Activated T-cell treated with anti-CD3 and anti-CD28 coated beads, Interleukin-2, amount 50 U/mL, for 24 hours (primary cell): ENCODE results near the gene C1R.

Experiments used
- DNase-seq: peaks from one replicate; pipeline ENCODE4 v3.0.0-alpha.2; 2020
- H3K27ac Mint-ChIP-seq: 2 replicates; pipeline ENCODE4 v1.8.0; 2020; ENCODE audit warnings: mild to moderate bottlenecking, mixed read lengths
- H3K27me3 Mint-ChIP-seq: 2 replicates; pipeline ENCODE4 v1.8.0; 2020; ENCODE audit warnings: mixed read lengths
- H3K36me3 Mint-ChIP-seq: 2 replicates; pipeline ENCODE4 v1.8.0; 2020; ENCODE audit warnings: low read depth, mixed read lengths
- H3K4me1 Mint-ChIP-seq: 2 replicates; pipeline ENCODE4 v1.8.0; 2020; ENCODE audit warnings: low read depth, mixed read lengths
- H3K4me3 Mint-ChIP-seq: 2 replicates; pipeline ENCODE4 v1.8.0; 2020; ENCODE audit warnings: mild to moderate bottlenecking, moderate library complexity, mixed read lengths
- H3K9me3 Mint-ChIP-seq: 2 replicates; pipeline ENCODE4 v1.8.0; 2020; ENCODE audit warnings: mixed read lengths

C1R gene

DNA sequence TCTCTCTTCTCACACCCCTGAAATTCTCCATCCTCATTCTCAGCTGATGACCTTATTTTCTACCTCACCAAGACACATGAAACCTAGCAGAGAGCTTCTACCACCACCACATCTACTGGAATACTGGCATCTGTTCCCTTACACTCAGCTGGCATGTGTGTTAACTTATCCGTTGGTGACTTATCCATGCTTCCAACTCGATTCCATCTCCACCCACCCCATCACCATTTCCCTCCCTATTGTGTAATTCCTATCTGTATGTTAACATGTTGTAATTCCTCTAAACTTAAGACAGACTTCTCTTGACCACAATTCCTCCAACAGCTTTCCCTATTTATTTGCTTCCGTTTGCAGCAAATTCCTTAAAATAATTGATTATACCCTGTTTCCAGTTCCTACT, 16.3 kb downstream of the C1R start:
- Mint-ChIP-seq H3K9me3 (no peaks in the 10 kb centered on the region), H3K4me3 (no peak overlapping the region), H3K27me3 (peaks cover 3% of the 10 kb centered on the region), H3K36me3 (no peaks in the 10 kb centered on the region), H3K27ac (no peak overlapping the region), H3K4me1 (no peaks in the 10 kb centered on the region)
- no peak for DNase-seq

DNA sequence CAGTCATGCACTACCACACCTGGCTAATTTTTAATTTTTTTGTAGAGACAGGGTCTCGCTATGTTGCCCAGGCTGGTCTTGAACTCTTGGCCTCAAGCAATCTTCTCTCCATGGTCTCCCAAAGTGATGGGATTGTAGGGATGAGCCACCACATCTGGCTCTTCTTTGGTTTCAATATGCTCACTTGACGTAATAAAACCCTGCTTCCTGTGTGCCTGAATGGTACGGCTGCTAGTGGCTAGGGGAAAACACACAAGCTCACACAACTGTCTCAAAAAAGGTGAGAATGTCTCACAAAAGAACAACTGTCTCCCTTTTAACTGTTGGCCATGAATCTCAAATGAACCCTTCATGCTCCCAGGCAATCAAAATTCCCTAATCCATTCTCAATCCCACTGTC, 16.7 kb downstream of the C1R start:
- no peak overlapping the region for H3K4me3 Mint-ChIP-seq
- H3K36me3 Mint-ChIP-seq: no peaks in the 10 kb centered on the region
- H3K27ac Mint-ChIP-seq: no peak overlapping the region
- no peaks in the 10 kb centered on the region for H3K9me3 Mint-ChIP-seq
- H3K27me3 Mint-ChIP-seq: peaks cover 3% of the 10 kb centered on the region
- DNase-seq: no peak
- H3K4me1 Mint-ChIP-seq: no peaks in the 10 kb centered on the region

DNA sequence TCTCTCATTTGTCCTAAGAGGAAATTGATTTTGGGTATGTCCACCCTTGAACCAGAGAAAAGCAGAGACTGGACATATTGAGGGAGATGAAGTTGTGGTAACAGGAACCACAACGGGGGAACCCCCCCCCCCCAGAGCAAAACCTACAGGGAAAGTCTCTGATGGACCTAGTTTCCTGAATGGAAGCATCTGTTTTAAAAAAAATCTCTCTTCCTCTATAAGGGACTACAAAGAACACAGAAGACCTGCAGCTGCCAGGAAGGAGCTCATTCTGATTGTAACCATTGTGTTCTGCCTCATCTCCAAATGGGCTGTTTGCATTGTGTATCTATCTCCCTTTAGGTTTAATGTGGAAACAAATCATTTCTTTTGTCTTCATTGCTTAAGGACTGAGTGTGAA, 18.3 kb downstream of the C1R start:
- DNase-seq: no peak
- Mint-ChIP-seq H3K27me3 (peaks cover 3% of the 10 kb centered on the region), H3K4me1 (no peaks in the 10 kb centered on the region), H3K4me3 (no peak overlapping the region), H3K36me3 (no peaks in the 10 kb centered on the region), H3K9me3 (no peaks in the 10 kb centered on the region), H3K27ac (no peak overlapping the region)

DNA sequence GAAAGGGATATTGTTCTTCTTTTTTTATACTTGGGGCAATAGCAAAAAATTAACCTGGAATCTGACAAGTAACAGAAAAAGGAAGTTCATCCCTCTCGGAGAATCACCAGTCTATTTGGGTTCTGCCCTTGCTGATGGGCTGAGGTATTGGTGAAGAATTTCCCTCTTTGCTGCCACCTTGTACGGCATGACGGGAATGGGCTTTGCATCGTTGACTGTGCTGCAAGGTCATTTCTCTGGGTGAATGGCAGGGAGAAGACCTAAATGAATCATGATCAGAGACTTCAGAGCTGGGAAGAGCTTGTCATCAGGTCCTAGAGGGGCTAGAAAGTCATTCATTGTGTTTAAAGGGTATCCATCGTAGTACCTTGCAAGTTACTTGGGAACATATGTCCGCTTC, 19.7 kb downstream of the C1R start:
- Mint-ChIP-seq H3K9me3 (no peaks in the 10 kb centered on the region), H3K27ac (no peak overlapping the region), H3K27me3 (peaks cover 3% of the 10 kb centered on the region), H3K4me1 (no peaks in the 10 kb centered on the region), H3K4me3 (no peak overlapping the region), H3K36me3 (no peaks in the 10 kb centered on the region)
- no peak for DNase-seq

DNA sequence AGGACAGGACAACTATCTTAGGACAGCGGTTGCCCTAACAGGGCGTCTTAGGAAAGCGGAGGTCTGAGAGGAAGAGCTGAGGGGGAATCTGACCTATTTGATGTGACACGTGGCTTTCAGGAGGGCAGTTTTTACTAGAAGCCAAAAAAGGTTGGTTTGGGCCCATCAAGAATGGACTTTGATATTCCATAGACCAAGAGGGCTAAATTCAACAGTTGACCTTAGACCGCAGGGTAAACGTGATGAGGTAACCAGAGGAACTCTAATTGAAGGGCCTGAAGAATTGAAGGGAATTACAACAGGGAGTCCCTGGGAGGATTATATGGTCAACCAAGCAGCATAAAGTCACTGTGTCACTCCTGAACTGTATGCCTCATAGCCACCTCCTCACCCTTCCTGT, 20.2 kb downstream of the C1R start:
- no peak overlapping the region for H3K4me3 Mint-ChIP-seq
- H3K4me1 Mint-ChIP-seq: no peaks in the 10 kb centered on the region
- H3K9me3 Mint-ChIP-seq: no peaks in the 10 kb centered on the region
- no peak for DNase-seq
- peaks cover 3% of the 10 kb centered on the region for H3K27me3 Mint-ChIP-seq
- no peak overlapping the region for H3K27ac Mint-ChIP-seq
- H3K36me3 Mint-ChIP-seq: no peaks in the 10 kb centered on the region

DNA sequence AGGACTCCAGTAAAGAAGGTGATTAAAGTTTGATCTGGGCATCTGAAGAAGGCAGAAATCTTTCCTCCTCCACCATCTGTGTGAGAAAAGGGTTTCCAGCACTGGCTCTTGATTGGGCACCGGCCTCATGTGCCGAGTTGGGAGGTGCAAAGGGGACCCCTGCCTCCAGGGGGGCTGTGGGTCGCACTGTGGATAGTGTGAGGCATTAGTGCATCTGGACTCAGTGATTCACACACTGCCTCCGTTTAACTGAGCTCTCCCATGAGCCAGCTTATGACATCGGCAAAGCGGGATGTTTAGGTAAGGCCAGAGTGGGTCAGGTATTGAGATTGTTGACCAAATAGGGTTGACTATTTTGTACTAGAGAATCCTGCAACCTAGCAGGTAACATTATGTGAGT, 22.9 kb downstream of the C1R start:
- H3K27ac Mint-ChIP-seq: no peak overlapping the region
- no peak for DNase-seq
- H3K27me3 Mint-ChIP-seq: peaks cover 3% of the 10 kb centered on the region
- no peaks in the 10 kb centered on the region for H3K9me3 Mint-ChIP-seq
- no peak overlapping the region for H3K4me3 Mint-ChIP-seq
- no peaks in the 10 kb centered on the region for H3K36me3 Mint-ChIP-seq
- no peaks in the 10 kb centered on the region for H3K4me1 Mint-ChIP-seq

DNA sequence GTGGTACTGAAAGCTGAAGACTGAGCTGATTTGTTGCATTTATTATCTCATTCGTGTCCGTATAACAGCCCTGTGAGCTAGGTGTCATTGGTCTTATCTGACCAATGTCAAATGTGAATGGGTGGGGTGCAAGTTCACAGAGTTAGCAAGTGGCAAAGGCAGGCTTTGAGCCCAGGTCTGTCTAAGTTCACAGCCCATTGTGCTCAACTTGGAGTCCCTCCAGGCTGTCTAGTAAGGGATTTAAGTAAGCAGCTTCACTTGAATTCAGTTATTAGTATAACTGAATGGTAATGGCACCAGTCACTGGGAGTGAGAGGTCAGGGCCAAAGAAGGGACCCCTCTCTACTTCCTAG, 23.3 kb downstream of the C1R start:
- no peak overlapping the region for H3K4me3 Mint-ChIP-seq
- H3K27ac Mint-ChIP-seq: no peak overlapping the region
- no peak for DNase-seq
- no peaks in the 10 kb centered on the region for H3K36me3 Mint-ChIP-seq
- H3K27me3 Mint-ChIP-seq: peaks cover 3% of the 10 kb centered on the region
- H3K9me3 Mint-ChIP-seq: no peaks in the 10 kb centered on the region
- no peaks in the 10 kb centered on the region for H3K4me1 Mint-ChIP-seq

DNA sequence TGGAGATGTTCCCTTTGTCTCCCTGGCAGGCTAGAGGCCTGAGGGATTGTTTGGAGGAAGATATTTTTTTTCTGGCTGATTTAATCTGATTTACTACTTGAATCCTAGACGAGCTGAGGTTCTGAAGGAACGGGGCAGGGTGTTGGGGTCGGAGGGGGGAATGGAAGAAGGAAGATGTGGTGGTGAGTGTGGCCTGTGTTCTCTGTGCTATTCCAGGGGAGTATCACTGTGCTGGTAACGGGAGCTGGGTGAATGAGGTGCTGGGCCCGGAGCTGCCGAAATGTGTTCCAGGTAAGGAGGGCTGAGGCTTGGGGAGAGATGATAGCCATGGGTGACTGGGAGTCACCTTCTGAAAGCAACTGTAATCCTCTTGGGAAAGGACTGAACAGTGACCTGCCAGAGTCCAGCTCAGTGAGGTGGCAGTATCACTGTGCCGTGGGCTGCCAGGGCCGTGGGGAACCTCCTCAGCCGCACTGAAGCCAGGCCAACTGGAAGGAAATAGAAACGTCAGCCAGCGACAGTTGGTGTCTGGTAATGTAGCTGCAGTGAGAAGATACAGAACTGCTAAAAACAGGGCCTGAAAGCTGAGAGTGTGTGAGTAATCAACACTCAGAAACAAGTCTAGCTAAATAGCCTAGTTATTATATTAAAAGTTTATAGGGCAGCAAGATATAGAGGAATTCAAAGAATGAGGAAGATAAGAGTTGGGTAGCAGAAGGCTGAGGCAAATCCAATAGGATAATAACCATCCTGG, 23.8 kb downstream of the C1R start:
- H3K27ac Mint-ChIP-seq: no peak overlapping the region
- DNase-seq: no peak
- no peaks in the 10 kb centered on the region for H3K36me3 Mint-ChIP-seq
- H3K4me3 Mint-ChIP-seq: no peak overlapping the region
- no peaks in the 10 kb centered on the region for H3K9me3 Mint-ChIP-seq
- H3K4me1 Mint-ChIP-seq: no peaks in the 10 kb centered on the region
- peaks cover 3% of the 10 kb centered on the region for H3K27me3 Mint-ChIP-seq

DNA sequence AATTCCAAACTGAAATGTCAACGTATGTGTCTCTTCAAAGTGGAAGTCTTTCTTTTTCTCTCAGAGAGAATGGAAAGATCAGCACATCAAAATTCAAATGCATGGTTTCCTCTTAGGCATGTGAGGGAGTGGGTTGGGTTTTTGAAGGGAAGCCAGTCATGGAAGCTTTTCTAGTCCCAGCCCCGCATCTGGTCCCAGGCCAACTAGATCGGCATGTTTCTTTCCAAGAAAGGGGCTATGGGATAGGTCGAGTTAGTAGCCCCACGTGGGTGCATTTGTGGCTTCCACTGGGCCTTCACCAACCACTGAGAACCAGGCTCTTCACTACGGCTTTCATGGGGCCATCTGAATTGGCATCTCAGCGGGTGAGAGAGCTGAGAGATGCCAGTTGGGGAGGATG, 25.1 kb downstream of the C1R start:
- Mint-ChIP-seq H3K27me3 (no peaks in the 10 kb centered on the region), H3K9me3 (no peaks in the 10 kb centered on the region), H3K4me1 (no peaks in the 10 kb centered on the region), H3K27ac (no peak overlapping the region), H3K4me3 (no peak overlapping the region), H3K36me3 (no peaks in the 10 kb centered on the region)
- no peak for DNase-seq

DNA sequence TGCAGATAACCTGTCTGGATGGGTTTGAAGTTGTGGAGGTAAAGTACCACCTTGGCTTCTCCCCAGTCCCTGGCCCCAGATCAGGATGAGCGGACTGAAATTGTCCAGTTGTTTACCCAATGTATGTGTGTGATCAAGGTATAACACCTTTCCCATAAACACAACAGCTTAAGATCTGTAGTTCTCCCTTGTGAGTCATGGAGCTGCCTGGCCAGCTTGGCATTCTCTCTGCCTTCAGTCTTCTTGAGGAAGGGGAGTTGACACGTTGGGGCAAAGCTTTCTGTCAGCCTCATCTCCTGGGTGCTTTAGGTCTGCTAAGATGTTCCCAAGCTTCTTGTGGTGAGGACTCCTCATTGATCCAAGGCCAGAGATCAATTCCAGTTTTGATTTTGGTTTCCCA, 25.6 kb downstream of the C1R start:
- Mint-ChIP-seq H3K9me3 (no peaks in the 10 kb centered on the region), H3K36me3 (no peaks in the 10 kb centered on the region)

DNA sequence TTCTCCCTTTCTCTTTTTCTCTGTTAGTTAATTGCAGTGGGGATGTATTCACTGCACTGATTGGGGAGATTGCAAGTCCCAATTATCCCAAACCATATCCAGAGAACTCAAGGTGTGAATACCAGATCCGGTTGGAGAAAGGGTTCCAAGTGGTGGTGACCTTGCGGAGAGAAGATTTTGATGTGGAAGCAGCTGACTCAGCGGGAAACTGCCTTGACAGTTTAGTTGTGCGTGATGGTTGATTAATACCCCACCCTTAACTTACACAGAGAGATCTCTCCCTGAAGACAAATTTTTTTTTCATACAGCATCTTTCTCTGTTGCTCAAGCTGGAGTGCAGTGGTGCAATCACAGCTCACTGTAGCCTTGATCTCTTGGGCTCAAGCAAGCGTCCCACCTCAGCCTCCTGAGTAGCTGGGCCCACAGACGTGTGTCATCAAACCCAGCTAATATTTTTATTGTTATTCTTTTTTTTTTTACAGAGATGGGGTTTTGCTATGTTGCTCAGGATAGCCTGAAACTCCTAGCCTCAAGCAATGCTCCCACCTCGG, 27.1 kb downstream of the C1R start:
- DNase-seq: no peak
- H3K4me3 Mint-ChIP-seq: no peak overlapping the region
- no peak overlapping the region for H3K27ac Mint-ChIP-seq
- H3K36me3 Mint-ChIP-seq: no peaks in the 10 kb centered on the region
- no peaks in the 10 kb centered on the region for H3K4me1 Mint-ChIP-seq
- H3K9me3 Mint-ChIP-seq: no peaks in the 10 kb centered on the region
- H3K27me3 Mint-ChIP-seq: peaks cover 10% of the 10 kb centered on the region

More for the DNA sequence above, 25.6 kb downstream of the C1R start:
- Mint-ChIP-seq H3K4me3 (no peak overlapping the region), H3K27me3 (no peaks in the 10 kb centered on the region), H3K27ac (no peak overlapping the region), H3K4me1 (no peaks in the 10 kb centered on the region)
- no peak for DNase-seq

DNA sequence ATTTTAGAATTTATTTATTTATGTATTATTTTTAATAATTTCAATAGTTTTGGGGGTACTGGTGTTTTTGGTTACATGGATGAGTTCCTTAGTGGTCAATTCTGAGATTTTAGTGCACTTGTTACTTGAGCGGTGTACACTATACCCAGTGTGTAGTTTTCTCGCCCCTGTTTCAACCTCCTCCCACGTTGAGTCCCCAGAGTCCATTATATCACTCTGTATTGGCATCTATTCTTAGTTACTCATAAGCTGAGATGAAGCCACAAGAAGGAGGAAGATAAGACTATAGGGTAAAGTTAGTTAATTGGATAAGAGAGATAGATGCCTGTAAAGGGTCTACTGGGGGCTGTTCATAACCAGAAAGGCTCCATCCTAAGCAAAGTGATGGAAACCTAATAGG, 27.7 kb downstream of the C1R start:
- no peaks in the 10 kb centered on the region for H3K36me3 Mint-ChIP-seq
- H3K4me1 Mint-ChIP-seq: no peaks in the 10 kb centered on the region
- H3K9me3 Mint-ChIP-seq: no peaks in the 10 kb centered on the region
- peaks cover 16% of the 10 kb centered on the region for H3K27me3 Mint-ChIP-seq
- no peak for DNase-seq
- no peak overlapping the region for H3K4me3 Mint-ChIP-seq
- no peak overlapping the region for H3K27ac Mint-ChIP-seq

DNA sequence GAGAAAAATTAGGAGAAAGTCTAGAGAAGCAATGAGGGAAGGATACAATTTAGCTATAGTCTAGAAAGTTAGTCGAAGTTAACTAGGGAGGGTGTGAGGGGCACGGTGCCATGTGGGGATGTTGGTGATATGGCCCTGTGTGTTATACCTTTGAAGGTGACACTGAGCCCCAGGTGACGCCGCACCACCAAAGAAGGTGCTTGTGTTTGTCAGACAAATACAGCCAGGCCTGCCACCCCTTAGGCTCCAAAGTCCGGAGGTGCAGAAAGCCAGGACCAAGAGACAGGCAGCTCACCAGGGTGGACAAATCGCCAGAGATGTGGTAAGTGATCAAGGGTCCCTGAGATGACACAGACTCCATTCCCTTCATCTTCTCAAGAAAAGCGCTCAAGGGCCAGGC, 30.6 kb downstream of the C1R start:
- Mint-ChIP-seq H3K27ac (no peak overlapping the region), H3K9me3 (no peaks in the 10 kb centered on the region)

DNA sequence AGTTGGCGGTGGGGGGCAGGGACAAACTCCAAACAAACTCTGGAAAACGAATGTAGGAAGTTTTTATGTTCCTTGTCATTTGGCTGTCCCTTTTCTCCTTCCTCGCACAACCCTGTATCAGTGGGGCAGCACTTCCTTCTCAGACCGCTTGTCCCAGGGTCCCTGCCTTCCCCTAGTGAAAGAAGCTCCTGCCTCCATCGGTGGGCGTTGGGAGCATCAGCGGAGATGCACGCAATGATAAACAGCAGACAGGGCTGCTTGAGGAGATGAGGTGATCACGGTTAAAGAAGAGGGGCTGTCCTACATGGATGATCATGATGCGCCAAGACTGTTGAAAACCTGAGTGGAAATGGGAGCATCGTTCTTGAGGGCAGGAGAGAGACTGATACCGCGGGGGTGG, 31.1 kb downstream of the C1R start:
- Mint-ChIP-seq H3K9me3 (no peaks in the 10 kb centered on the region), H3K36me3 (no peaks in the 10 kb centered on the region), H3K4me1 (no peaks in the 10 kb centered on the region), H3K4me3 (no peak overlapping the region), H3K27me3 (peaks cover 32% of the 10 kb centered on the region), H3K27ac (no peak overlapping the region)
- DNase-seq: no peak

More for the DNA sequence above, 30.6 kb downstream of the C1R start:
- H3K4me3 Mint-ChIP-seq: no peak overlapping the region
- no peaks in the 10 kb centered on the region for H3K36me3 Mint-ChIP-seq
- H3K27me3 Mint-ChIP-seq: peaks cover 28% of the 10 kb centered on the region
- no peaks in the 10 kb centered on the region for H3K4me1 Mint-ChIP-seq
- no peak for DNase-seq

DNA sequence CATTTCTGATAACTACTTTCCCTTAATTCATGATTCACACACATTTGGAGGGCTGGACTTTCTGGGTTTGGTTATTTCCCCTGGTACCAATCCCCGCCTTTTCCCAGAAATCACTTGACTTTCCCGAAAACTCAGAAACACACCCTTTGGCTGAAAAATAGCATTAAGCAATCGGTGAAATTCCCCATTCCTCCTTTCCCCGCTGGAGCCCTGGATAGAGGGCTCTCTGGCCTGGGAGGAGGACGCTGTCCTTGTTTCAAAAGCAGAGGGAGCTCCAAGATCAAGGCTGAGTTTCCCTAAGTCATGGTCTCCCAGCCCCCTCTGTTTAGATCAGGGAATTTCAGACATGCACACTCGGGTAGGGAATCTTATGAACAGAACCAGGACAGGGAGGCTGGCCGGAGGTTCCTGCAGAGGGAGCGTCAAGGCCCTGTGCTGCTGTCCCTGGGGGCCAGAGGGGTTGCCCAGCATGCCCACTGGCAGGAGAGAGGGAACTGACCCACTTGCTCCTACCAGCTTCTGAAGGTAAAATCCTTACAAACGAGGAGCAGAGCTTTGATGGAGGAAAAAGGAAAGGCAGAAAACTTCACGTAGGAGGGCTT, 31.8 kb downstream of the C1R start, which contains the start of gene C1S:
C1S (plus strand) TSS at position 366 of the 602 bp plus-strand sequence. CDS start 1,195 bp downstream, outside the sequence.
- Mint-ChIP-seq H3K27me3 (peaks cover 39% of the 10 kb centered on the region), H3K9me3 (no peaks in the 10 kb centered on the region), H3K4me3 (no peak within 1 kb of the TSS), H3K4me1 (no peaks in the 10 kb centered on the region), H3K36me3 (no peaks in the 10 kb centered on the region), H3K27ac (no peak within 1 kb of the TSS)
- no peak for DNase-seq
